Measurements from ENCODE around the gene PANK3. TPM values are rescaled to one million over a fixed set of nuclear protein-coding genes. Genes with fewer than 3 reads are reported as not detected.
"Not testable (repeated sequence)": the region's sequence is repeated elsewhere in the genome, so short reads cannot be mapped to it uniquely, and the experiment has no call there.

The PANK3 gene
- total and polyA plus RNA-seq, 2 experiments from 2014 or later = 11.8 to 24.2 TPM

DNA sequence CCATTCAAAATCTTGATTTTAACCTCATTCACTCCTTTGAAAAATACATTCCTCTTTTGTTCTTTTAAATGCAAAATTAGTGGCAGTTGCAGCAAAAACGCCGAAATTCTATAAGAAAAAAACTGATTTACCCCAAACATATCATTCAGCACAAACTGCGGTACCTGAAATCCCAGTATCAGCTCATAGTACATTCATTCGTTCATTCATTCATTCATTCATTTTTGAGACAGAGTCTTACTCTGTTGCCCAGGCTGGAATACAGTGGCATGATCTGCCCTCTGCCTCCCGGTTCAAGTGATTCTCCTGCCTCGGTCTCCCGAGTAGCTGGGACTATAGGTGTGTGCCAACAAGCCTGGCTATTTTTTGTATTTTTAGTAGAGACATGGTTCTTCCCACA lies 29.6 kb downstream of the PANK3 start:
- Histone ChIP-seq H3K4me3 (no peak overlapping the region), H3K9me2 (ENCODE audit: insufficient read depth) (no peaks in the 10 kb centered on the region), H3K79me2 (ENCODE audit: insufficient read depth) (peaks cover 40% of the 10 kb centered on the region), H2AFZ (no peak overlapping the region), H3K27me3 (replicated peaks; ENCODE audit: insufficient read depth) (no peaks in the 10 kb centered on the region), H3K36me3 (ENCODE audit: low read depth) (peaks cover 5% of the 10 kb centered on the region; the same call in 1 of the 2 replicates), H4K20me1 (ENCODE audit: insufficient read depth) (no peaks in the 10 kb centered on the region), H3K27ac (no peak overlapping the region), H3K9me3 (ENCODE audit: low read depth) (no peaks in the 10 kb centered on the region), H3K4me1 (ENCODE audit: insufficient read depth) (peaks cover 8% of the 10 kb centered on the region; the same call in 1 of the 2 replicates), H3K9ac (no peak overlapping the region), H3F3A (ENCODE audit: insufficient read depth) (0 out of 2 replicates have a peak, but pooled peaks cover 2% of the 10 kb centered on the region), H3K4me2 (ENCODE audit: unreplicated experiment) (no peak overlapping the region)
- in situ Hi-C loops (cut with MboI) = no loop called here
- no peak for TF ChIP-seq EZH2phosphoT487 (IDR thresholded peaks at IDR 0.05; ENCODE audit: insufficient read depth, low read depth)
- no peak for TF ChIP-seq EZH2 (IDR thresholded peaks at IDR 0.05; ENCODE audit: insufficient read depth, poor library complexity, severe bottlenecking)
- 90 to 92% methylated on average over 7 of the region's 7 CpGs for whole genome bisulfite sequencing, 2 experiments (ENCODE audit: low coverage in 1 of 2, low lambda C conversion rate in 2 of 2, missing lambda C conversion rate in 2 of 2)
- DNase-seq = no peak

DNA sequence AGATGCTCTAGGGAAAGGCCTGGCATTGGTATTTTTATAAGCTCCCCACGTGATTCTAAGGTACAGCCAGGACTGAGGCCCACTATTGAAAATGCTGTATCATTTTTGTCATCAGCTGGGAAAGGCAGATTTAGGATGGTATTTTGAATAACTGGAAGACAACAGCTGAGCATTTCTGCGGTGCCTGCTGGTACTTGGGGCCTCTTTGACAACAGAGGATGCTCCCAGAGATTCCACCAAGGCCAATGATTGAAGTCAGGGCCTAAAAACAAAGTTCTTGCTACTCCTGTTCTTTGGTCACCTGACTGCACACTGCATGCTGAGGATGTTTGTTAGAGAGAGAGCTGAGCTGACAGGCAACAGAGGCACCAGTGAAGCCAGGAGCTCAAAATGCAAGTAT lies 42.0 kb downstream of the PANK3 start:
- Histone ChIP-seq H3K9me2 (ENCODE audit: insufficient read depth) (no peaks in the 10 kb centered on the region), H3K4me2 (ENCODE audit: unreplicated experiment) (no peak overlapping the region), H3K27me3 (replicated peaks; ENCODE audit: insufficient read depth) (0 out of 2 replicates have a peak, but pooled peaks cover 2% of the 10 kb centered on the region), H3K27ac (no peak overlapping the region), H3K4me1 (ENCODE audit: insufficient read depth) (no peaks in the 10 kb centered on the region), H2AFZ (no peak overlapping the region), H3F3A (ENCODE audit: insufficient read depth) (no peaks in the 10 kb centered on the region), H4K20me1 (ENCODE audit: insufficient read depth) (no peaks in the 10 kb centered on the region), H3K9me3 (ENCODE audit: low read depth) (no peaks in the 10 kb centered on the region), H3K4me3 (no peak overlapping the region), H3K79me2 (ENCODE audit: insufficient read depth) (no peaks in the 10 kb centered on the region), H3K9ac (no peak overlapping the region), H3K36me3 (ENCODE audit: low read depth) (no peaks in the 10 kb centered on the region)
- TF ChIP-seq EZH2phosphoT487 (IDR thresholded peaks at IDR 0.05; ENCODE audit: insufficient read depth, low read depth) (no peak), EZH2 (IDR thresholded peaks at IDR 0.05; ENCODE audit: insufficient read depth, poor library complexity, severe bottlenecking) (no peak)
- 34 to 43% methylated on average over 2 of the region's 2 CpGs for WGBS, 2 experiments (ENCODE audit: low coverage in 1 of 2, low lambda C conversion rate in 2 of 2, missing lambda C conversion rate in 2 of 2)
- no peak for DNase-seq
- in situ Hi-C loops (cut with MboI) = no loop called here

DNA sequence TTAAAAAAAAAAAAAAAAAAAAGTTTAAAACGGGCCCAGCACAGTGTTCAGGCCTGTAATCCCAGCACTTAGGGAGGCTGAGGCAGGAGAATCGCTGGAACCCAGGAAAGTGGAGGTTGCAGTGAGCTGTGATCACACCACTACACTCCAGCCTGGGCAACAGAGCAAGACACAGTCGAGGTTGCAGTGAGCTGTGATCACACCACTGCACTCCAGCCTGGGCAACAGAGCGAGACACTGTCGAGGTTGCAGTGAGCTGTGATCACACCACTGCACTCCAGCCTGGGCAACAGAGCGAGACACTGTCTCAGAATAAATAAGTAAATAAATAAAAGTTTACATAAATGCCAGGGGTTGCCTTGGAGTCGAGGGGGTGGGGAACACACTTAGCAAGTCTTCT lies 44.8 kb downstream of the PANK3 start:
- WGBS, 2 experiments (ENCODE audit: low coverage in 1 of 2, low lambda C conversion rate in 2 of 2, missing lambda C conversion rate in 2 of 2) = 65 to 68% methylated on average over 7 of the region's 7 CpGs
- H3K4me1 ChIP-seq (ENCODE audit: insufficient read depth); H3K9me3 ChIP-seq (ENCODE audit: low read depth); H3K27ac ChIP-seq; DNase-seq; H3K79me2 ChIP-seq (ENCODE audit: insufficient read depth); H3F3A ChIP-seq (ENCODE audit: insufficient read depth); H3K36me3 ChIP-seq (ENCODE audit: low read depth); H3K4me3 ChIP-seq; in situ Hi-C loops (cut with MboI); H3K4me2 ChIP-seq (ENCODE audit: unreplicated experiment); H3K9ac ChIP-seq; H4K20me1 ChIP-seq (ENCODE audit: insufficient read depth); H3K9me2 ChIP-seq (ENCODE audit: insufficient read depth); H2AFZ ChIP-seq: not testable (repeated sequence)
- peaks cover 23% of the 10 kb centered on the region for H3K27me3 ChIP-seq (replicated peaks; ENCODE audit: insufficient read depth)

DNA sequence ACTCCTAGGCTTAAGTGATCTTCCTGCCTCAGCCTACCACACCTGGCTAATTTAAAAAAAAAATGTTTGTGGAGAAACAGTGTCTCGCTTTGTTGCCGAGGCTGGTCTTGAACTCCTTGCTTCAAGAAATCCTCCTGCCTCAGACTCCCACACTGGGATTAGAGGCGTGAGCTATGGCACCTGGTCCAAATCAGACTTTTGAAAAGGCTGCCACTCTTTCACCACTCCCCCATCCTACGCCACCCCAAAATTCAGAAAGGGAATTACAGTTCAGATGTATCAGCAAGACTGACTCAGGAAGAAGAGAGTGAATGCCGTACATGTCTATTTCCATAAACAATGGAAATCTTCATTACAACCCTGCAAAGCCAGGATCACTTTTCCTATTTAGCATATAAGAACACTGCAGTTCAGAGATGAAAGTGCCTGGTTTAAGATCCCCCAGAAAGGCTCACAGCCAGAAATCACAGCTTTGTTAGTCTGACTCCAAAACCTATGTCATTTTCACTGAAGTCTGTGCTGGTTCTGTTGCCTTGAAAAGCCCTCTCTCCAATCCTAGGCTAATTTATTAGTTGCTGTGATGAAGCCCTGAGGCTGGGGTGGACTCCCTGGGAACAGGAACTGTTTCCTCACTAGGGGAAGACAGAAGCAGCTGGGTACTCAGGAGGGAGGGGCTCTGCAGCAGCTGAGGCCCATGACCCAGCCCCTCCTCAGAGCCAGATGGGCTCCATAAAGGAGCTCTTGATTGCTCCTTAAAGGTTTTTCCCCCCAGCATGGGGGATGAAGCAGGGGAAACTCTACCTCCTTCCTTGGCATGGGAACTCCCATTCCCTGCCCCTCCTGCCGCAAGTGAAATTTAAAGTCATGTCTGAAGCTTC lies 46.9 kb downstream of the PANK3 start:
- Histone ChIP-seq H3K27me3 (replicated peaks; ENCODE audit: insufficient read depth) (peaks cover 30% of the 10 kb centered on the region), H3K27ac (no peak overlapping the region), H3K9me3 (ENCODE audit: low read depth) (no peaks in the 10 kb centered on the region), H3K79me2 (ENCODE audit: insufficient read depth) (no peaks in the 10 kb centered on the region), H3K9ac (no peak overlapping the region), H3K4me3 (no peak overlapping the region), H2AFZ (no peak overlapping the region), H4K20me1 (ENCODE audit: insufficient read depth) (no peaks in the 10 kb centered on the region), H3K9me2 (ENCODE audit: insufficient read depth) (no peaks in the 10 kb centered on the region), H3F3A (ENCODE audit: insufficient read depth) (no peaks in the 10 kb centered on the region), H3K4me1 (ENCODE audit: insufficient read depth) (no peaks in the 10 kb centered on the region), H3K4me2 (ENCODE audit: unreplicated experiment) (no peak overlapping the region), H3K36me3 (ENCODE audit: low read depth) (no peaks in the 10 kb centered on the region)
- no peak for DNase-seq
- in situ Hi-C loops (cut with MboI) = no loop called here
- TF ChIP-seq EZH2phosphoT487 (IDR thresholded peaks at IDR 0.05; ENCODE audit: insufficient read depth, low read depth) (no peak), EZH2 (IDR thresholded peaks at IDR 0.05; ENCODE audit: insufficient read depth, poor library complexity, severe bottlenecking) (no peak)
- 61 to 70% methylated on average over 6 of the region's 6 CpGs for WGBS, 2 experiments (ENCODE audit: low coverage in 1 of 2, low lambda C conversion rate in 2 of 2, missing lambda C conversion rate in 2 of 2)
